ENCODE measurements around the gene TNIP1. TPM values are rescaled to one million over a fixed set of nuclear protein-coding genes. Genes with fewer than 3 reads are reported as not detected.

TNIP1 gene
- total RNA-seq, 5 donors from 2014 or later (not counting 1 experiment from before 2014, with no cell fraction given), result 118 to 211 (median 170) TPM

DNA sequence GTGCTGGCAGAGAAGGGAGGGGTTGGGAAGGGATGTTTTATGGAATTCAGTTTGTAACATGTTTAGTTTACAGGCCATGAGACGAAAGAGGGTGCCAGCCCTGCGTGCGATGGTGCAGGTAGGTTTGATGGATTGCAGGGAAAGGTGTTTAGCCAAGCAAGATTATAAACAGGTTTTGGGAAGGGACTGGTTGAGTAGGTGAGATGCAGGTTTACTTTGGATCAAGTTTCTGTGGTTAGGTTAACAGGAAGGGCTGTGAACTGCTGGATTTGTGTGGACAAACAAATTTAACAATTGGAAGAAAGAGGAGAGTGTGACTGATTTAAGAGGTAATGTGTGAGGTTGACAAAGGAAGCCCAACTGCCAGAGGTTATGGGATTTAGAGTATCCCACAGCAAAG lies 93.1 kb downstream of the TNIP1 start:
- CTCF ChIA-PET, result no interaction called here
- no peaks in the 10 kb centered on the region for H3K4me1 Mint-ChIP-seq
- H3K4me3 Mint-ChIP-seq, result no peak overlapping the region
- H3K36me3 ChIP-seq (ENCODE audit: control insufficient read depth in 2 of 2, extremely low read depth in 1 of 2, insufficient read depth in 1 of 2, low read length in 1 of 2), result no peaks in the 10 kb centered on the region
- no peak overlapping the region for H3K27ac Mint-ChIP-seq
- no peak overlapping the region for H3K4me3 ChIP-seq (ENCODE audit: control insufficient read depth in 1 of 2, extremely low read depth in 1 of 2, low read length in 1 of 2)
- H3K36me3 Mint-ChIP-seq, result peaks cover 4% of the 10 kb centered on the region
- H3K27me3 ChIP-seq (replicated peaks in 1 of 2; ENCODE audit: control insufficient read depth in 2 of 2, extremely low read depth in 1 of 2, insufficient read depth in 2 of 2, low read length in 1 of 2), result no peaks in the 10 kb centered on the region
- peaks cover 0 to 4% (median 3%) of the 10 kb centered on the region in 3 donors for H3K9me3 Mint-ChIP-seq
- no peak overlapping the region for H3K27ac ChIP-seq (ENCODE audit: low read length)
- H3K4me1 ChIP-seq (ENCODE audit: control insufficient read depth in 1 of 2, extremely low read depth in 1 of 2, insufficient read depth in 2 of 2, low read length in 2 of 2), result no peaks in the 10 kb centered on the region
- DNase-seq (no peak), ATAC-seq (replicated peaks in 1 of 4) (no peak)
- H3K9me3 ChIP-seq, result no peaks in the 10 kb centered on the region
- WGBS (ENCODE audit: insufficient coverage), result 92% methylated on average over 3 of the region's 3 CpGs
- POLR2A ChIA-PET, result no interaction called here
- no peaks in the 10 kb centered on the region for H3K27me3 Mint-ChIP-seq

Other genes starting within 250 kb of the TNIP1 start
- gene IRGM, start 234.5 kb downstream of the TNIP1 start, total RNA-seq, result 1 to 10 TPM; 2.1 to 3.9 (median 2.9) TPM
- gene ZNF300, start 176.1 kb downstream of the TNIP1 start, total RNA-seq, result 1 to 10 TPM in 4 of 5 donors, under 1 TPM in 1; 0.86 to 2.8 (median 1.5) TPM
- gene GPX3, start 60.4 kb downstream of the TNIP1 start, total RNA-seq, result 1 to 10 TPM in 2 of 5 donors, under 1 TPM in 1, not detected in 2; 0.49 to 1.6 (median 1.4) TPM
- 100 to 1,000 TPM; 266 to 395 (median 345) TPM for gene ANXA6, start 76.7 kb upstream of the TNIP1 start, total RNA-seq
- gene CCDC69, start 143.1 kb upstream of the TNIP1 start, total RNA-seq, result 100 to 1,000 TPM in 1 of 5 donors, 10 to 100 TPM in 4; 86.3 to 112 (median 93.5) TPM
- gene GM2A, start 172.2 kb upstream of the TNIP1 start, total RNA-seq, result 10 to 100 TPM in 3 of 5 donors, 1 to 10 TPM in 2; 8.2 to 20.9 (median 11.5) TPM
- not detected for gene SLC36A3, start 222.7 kb upstream of the TNIP1 start, total RNA-seq